ENCODE measurements around the gene FLVCR1. TPM values are rescaled to one million over a fixed set of nuclear protein-coding genes. Genes with fewer than 3 reads are reported as not detected.

Gene FLVCR1
- total and polyA plus RNA-seq, 9 of the 15 experiments (the other 6 are each of a cell fraction or from before 2014, with no cell fraction given): 5.2 to 18.0 (median 12.5) TPM

GRCh38 chr1:212856755-212857154 is 1.3 kb upstream of the FLVCR1 start:
- Histone ChIP-seq H3K9me3 (replicated peaks; ENCODE audit: control insufficient read depth, insufficient read depth, low read depth, low read length) (no peaks in the 10 kb centered on the region), H3K27me3 (ENCODE audit: control insufficient read depth in 2 of 2, insufficient read depth in 2 of 2, low read length in 2 of 2) (no peaks in the 10 kb centered on the region), H3K27ac (ENCODE audit: extremely low read depth, low read depth, low read length) (peak overlapping the region; percentile 85; the same call in 2 of the 3 replicates), H3K9ac (ENCODE audit: insufficient read depth in 1 of 2, low read depth in 2 of 2, low read length in 2 of 2) (peak overlapping the region in 1 of 2 experiments; percentile 59; a peak in 2 of 4 replicates), H3K4me1 (replicated peaks in 1 of 2; ENCODE audit: control insufficient read depth in 2 of 2, insufficient read depth in 2 of 2, low read length in 2 of 2) (peaks cover 25 to 31% of the 10 kb centered on the region in 2 experiments; a peak in 4 of 5 replicates), H3K36me3 (ENCODE audit: control insufficient read depth, insufficient read depth, low read length) (no peaks in the 10 kb centered on the region), H3K4me2 (ENCODE audit: insufficient read depth, low read length) (peak overlapping the region; percentile 97), H3K79me2 (ENCODE audit: control insufficient read depth, insufficient read depth, low read length) (peaks cover 36% of the 10 kb centered on the region), H3K9me1 (ENCODE audit: control insufficient read depth, insufficient read depth, low read length) (no peaks in the 10 kb centered on the region), H3K4me3 (peak overlapping the region; percentile 69; the same call in 1 of the 2 replicates), H4K20me1 (replicated peaks; ENCODE audit: control insufficient read depth, insufficient read depth, low read length) (peaks cover 13% of the 10 kb centered on the region; the same call in 1 of the 2 replicates), H2AFZ (ENCODE audit: low read depth, low read length) (no peak overlapping the region)
- ChIA-PET CTCF (ENCODE audit: low intra/inter-chr PET ratio) (no interaction called here), POLR2A (interaction anchor here (1.5 kb wide), 1 partner anchor 8 kb away, joined by 12 read pairs; the partner anchor contains the start of gene SPATA45)
- ATAC-seq (no peak), DNase-seq (ENCODE audit: extremely low read depth in 1 of 4, low spot score in 3 of 4) (no peak), FAIRE-seq (no peak)
- intact Hi-C loops (cut with micrococcal nuclease) (loop anchor here (5.0 kb wide), 1 partner anchor 61 kb away; no protein-coding TSS in a partner anchor), in situ Hi-C loops (cut with MboI) (no loop called here)
- BruUV-seq (replicated peaks): no TSS peak
- WGBS (ENCODE audit: insufficient coverage, low coverage, missing lambda C conversion rate): 84% methylated on average over 16 of the region's 16 CpGs
- TF ChIP-seq HNRNPUL1 (IDR thresholded peaks at IDR 0.05; ENCODE audit: low read length) (no peak), PYGO2 (tag; IDR thresholded peaks at IDR 0.05) (no peak), MLX (CRISPR knock-in tag; conservative IDR thresholded peaks at IDR 0.05) (no peak), THRAP3 (IDR thresholded peaks at IDR 0.05; ENCODE audit: borderline replicate concordance) (no peak), ZFPM2 (CRISPR knock-in tag; IDR thresholded peaks at IDR 0.05) (no peak), ZNF324 (CRISPR knock-in tag; IDR thresholded peaks at IDR 0.05) (no peak), SUPT5H (IDR thresholded peaks at IDR 0.05) (no peak), ZNF224 (CRISPR knock-in tag; IDR thresholded peaks at IDR 0.05) (no peak), ZNF347 (CRISPR knock-in tag; IDR thresholded peaks at IDR 0.05; ENCODE audit: low read depth) (no peak), FIP1L1 (IDR thresholded peaks at IDR 0.05; ENCODE audit: low read depth, low read length, poor library complexity, severe bottlenecking) (no peak), KLF13 (tag; IDR thresholded peaks at IDR 0.05; ENCODE audit: borderline replicate concordance, low read depth) (no peak), ZNF644 (tag; IDR thresholded peaks at IDR 0.05; ENCODE audit: low read depth) (no peak), BHLHE40 (IDR thresholded peaks at IDR 0.05; ENCODE audit: low read length) (no peak)
- TF ChIP-seq, protein P1, sequence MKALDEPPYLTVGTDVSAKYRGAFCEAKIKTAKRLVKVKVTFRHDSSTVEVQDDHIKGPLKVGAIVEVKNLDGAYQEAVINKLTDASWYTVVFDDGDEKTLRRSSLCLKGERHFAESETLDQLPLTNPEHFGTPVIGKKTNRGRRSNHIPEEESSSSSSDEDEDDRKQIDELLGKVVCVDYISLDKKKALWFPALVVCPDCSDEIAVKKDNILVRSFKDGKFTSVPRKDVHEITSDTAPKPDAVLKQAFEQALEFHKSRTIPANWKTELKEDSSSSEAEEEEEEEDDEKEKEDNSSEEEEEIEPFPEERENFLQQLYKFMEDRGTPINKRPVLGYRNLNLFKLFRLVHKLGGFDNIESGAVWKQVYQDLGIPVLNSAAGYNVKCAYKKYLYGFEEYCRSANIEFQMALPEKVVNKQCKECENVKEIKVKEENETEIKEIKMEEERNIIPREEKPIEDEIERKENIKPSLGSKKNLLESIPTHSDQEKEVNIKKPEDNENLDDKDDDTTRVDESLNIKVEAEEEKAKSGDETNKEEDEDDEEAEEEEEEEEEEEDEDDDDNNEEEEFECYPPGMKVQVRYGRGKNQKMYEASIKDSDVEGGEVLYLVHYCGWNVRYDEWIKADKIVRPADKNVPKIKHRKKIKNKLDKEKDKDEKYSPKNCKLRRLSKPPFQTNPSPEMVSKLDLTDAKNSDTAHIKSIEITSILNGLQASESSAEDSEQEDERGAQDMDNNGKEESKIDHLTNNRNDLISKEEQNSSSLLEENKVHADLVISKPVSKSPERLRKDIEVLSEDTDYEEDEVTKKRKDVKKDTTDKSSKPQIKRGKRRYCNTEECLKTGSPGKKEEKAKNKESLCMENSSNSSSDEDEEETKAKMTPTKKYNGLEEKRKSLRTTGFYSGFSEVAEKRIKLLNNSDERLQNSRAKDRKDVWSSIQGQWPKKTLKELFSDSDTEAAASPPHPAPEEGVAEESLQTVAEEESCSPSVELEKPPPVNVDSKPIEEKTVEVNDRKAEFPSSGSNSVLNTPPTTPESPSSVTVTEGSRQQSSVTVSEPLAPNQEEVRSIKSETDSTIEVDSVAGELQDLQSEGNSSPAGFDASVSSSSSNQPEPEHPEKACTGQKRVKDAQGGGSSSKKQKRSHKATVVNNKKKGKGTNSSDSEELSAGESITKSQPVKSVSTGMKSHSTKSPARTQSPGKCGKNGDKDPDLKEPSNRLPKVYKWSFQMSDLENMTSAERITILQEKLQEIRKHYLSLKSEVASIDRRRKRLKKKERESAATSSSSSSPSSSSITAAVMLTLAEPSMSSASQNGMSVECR (CRISPR knock-in tag; IDR thresholded peaks at IDR 0.05): no peak
- TF ChIP-seq, protein P2, sequence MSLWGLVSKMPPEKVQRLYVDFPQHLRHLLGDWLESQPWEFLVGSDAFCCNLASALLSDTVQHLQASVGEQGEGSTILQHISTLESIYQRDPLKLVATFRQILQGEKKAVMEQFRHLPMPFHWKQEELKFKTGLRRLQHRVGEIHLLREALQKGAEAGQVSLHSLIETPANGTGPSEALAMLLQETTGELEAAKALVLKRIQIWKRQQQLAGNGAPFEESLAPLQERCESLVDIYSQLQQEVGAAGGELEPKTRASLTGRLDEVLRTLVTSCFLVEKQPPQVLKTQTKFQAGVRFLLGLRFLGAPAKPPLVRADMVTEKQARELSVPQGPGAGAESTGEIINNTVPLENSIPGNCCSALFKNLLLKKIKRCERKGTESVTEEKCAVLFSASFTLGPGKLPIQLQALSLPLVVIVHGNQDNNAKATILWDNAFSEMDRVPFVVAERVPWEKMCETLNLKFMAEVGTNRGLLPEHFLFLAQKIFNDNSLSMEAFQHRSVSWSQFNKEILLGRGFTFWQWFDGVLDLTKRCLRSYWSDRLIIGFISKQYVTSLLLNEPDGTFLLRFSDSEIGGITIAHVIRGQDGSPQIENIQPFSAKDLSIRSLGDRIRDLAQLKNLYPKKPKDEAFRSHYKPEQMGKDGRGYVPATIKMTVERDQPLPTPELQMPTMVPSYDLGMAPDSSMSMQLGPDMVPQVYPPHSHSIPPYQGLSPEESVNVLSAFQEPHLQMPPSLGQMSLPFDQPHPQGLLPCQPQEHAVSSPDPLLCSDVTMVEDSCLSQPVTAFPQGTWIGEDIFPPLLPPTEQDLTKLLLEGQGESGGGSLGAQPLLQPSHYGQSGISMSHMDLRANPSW (CRISPR knock-in tag; IDR thresholded peaks at IDR 0.05): no peak
